ENCODE data around the gene ZSCAN1.

Gene ZSCAN1

DNA sequence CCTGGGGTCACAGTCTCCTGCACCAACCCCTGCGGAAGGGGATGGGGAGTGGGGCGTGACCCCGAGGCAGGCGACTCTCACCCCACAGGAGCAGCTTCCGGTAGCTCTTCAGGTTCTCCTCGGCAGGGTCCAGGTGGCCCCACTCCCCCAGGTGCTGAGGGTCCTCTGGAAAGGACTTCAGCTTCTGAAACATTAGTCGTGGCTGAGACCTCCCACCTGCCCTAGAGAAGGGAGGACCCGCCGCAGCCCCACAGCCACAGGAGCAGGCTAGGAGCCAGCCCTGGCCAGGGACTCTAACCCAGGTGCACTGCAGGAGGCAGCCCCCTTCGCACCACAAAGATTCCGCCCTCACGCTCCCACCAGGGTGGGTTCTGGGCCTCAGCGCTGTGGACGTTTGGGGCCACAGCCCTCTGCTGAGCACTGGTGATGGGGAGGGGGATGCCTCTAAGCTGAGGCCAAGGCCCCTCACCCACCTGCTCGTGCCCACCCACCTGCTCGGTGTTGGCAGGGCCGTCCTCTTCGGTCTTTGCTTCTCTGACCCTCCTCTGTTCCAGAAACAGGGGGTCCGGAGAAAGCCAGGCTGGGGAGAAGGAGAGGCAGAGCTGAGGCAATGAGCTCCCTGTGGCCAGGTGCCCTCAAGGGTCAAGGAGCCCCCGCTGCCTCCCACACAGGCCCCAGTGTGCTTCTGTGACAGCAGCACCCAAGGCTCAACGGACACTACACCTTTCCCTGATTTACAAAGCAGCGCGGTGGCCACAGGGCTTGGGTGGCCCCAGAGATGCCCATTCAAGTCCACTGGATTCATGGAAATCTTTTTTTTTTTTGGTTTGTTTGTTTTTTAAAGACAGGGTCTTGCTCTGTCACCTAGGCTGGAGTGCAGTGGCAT is 53.2 kb downstream of the ZSCAN1 start:
- DNase-seq, result no peak

DNA sequence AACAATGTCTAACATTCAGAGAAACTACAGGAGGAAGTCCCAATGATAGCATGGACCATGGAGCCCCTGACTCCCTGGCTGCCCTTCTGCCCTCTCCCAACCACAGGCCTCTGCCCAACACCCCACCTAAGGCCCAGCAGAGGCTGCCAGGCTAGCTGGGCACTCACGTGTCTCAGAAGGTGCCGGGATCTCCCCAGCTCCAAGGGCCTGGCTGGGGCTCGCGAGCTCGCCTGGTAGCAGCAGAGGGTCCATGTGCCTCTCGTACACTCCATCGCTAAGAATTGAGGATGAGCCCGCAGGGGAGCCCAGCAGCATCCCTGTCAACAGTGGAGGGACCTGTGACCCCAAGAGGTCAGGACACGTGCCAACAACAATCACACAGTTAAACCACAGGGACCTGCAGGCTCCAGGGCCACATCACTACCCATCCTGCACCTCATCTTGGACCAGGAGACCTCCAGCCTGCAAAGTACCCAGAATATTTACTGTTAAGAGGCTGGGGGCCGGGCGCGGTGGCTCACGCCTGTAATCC is 54.8 kb downstream of the ZSCAN1 start:
- no peak for DNase-seq

DNA sequence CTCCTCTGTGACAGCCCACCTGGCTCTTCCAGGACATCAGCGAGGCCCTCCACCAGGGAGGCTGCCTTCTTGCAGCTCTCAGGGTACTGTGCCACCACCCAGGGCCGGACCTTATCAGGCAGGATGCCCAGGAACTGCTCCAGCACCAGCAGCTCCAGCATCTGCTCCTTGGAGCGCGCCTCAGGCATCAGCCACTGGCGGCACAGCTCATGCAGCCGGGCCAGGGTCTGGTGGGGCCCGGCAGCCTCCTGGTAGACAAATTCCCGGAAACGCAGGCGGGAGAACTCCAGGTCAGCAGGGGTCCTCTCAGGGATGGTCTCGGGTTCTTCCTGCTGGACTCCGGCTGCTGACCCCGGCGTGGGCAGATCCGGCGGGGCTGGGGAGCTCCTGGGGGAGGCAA is 56.0 kb downstream of the ZSCAN1 start:
- no peak for DNase-seq

DNA sequence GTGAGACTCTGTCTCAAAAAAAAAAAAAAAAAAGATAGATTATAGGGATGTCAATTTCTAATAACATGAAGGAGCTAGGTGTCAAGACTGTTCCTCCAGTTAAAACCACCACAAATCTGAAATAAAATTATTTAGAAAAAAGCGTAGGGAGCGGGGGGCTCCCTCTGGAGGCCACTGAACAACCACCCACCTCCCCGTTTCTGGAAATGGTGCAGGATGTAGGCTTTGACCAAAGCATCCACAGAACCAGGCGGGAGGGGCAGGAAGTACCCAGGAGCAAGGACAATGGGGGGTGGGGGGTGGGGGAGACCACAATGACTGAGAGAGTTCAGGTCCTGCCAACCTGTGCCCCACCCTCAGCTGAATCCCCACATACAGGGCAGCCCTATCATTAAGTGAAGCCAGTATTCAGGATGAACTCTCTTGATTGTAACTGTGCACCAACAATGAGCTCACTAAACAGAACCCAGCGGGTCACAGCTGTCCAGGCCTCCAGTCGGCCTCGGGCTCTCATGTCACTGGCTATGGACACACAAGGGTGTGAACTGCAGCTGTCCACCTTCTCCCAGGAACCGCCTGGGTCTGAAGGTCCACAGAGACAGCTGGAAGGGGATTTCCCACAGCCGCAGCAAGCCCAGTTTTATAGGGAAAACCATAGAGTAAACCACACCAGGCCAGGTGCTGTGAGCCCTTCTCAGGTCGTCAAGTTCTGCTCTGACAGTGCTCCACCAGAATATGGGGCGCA is 57.6 kb downstream of the ZSCAN1 start:
- DNase-seq, result no peak

DNA sequence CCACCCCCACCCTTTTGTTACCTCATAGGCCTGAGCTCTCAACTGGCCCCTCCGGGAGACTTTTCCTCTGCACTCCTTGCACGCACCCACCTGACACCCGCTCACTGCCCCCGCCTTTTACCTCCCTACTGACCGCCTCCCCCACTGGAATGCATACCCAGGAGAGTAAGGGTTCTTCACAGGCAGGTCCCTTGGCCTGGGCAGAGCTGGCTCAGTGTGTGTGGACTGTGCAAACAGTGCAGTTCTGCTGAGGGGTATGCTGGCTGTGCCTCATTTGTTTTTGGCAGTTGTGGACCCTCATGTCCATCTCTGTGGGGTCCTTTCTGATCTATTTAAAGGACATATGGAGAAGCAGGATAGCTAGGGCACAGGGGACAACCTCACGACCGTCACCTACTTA is 59.2 kb downstream of the ZSCAN1 start:
- no peak for DNase-seq

DNA sequence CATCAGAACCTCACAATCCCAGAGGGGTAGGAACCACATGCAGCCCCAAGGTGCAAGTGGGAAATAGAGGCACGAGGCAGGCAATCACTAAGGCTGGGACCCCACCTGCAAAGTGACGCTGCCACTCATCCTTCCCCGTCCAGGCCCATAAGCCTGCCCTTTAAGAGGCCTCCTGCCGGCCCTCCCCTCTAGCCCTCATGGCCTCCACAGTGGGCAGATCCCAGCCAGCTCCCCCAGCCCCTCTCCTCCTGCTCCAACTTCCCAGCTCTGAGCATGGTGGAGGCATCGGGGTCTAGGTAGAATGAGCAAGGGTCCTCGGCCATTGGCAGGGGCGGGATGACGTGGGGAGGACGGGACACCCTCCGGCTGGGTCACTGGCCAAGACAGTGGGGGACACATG is 61.5 kb downstream of the ZSCAN1 start:
- no peak for DNase-seq

DNA sequence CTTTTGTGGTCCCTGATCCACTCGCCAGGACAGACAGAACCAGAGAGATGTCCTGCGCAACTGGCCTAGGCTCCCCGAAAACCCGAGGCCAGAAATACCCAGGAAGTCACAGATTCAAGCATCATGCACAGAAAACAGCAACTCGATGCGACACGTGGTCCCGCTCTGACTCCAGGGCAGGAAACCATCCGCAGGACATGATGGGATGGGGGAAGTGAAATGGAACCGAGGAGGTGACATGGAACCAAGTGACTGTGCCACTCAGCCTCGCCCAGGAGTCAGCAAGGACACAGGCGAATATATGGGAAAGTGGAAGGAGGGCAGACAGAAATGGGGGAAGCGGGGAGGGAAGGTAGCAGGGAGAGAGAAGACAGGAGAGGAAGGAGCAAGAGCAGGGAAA is 63.1 kb downstream of the ZSCAN1 start:
- no peak for DNase-seq

DNA sequence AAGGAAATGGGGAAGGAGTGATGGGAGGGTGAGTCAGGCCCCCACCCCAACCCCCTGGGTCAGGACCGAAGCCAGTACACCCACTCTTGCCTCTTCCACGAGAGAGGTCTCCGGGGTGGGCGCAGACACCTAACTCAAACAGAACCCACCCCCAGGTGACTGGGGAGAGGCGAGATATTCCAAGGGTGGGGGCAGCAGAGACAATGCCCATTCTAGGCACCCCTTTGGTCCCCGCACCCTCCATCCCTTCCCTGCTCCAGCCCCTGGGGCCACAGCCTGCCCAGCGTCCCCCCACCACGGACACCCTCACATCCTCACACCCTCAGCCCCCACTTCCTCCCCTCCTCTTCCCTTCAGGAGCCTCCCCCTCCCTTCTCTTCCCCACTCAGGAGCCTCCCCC is 63.5 kb downstream of the ZSCAN1 start:
- DNase-seq, result no peak

DNA sequence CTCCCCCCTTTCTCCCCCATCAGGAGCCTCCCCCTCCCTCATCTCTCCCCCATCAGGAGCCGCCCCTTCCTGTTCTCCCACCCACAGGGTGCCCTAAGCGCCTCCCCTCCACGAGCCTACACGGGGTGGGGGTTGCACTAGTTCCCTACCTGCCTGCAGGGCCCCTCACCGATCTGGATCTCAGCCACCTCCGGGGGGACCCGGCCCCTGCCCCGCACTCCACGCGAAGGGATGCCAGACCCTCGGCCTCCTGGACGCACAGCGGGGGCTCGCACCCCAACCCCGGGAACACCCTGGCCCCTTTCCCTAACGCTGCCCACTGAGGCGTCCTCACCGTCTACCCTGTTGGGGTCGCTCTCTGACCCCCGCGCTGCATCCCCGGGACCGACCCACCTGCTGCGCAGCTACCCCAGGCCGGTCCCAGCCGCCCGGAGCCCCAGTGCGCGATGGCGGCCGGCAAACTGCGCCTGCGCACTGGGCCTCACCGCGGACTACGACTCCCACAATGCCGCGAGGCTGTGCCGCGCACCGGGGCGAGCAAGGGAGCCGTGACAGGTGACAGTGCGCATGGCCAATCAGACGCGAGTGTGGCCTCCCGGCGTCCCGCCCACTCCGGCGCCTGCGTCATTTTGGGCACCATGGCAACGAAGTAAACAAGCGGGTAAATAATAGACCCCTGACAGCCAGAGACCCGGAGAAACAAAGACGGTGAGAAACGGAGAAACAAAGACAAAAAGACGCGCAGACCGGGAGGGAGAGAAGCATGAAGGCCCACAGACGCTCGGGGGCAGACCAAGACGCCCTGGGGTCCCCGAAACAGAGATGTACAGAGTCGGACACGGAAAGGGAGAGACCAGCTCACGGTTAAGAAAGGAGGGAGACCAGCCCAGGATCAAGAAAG is 64.2 kb downstream of the ZSCAN1 start, which contains the start of gene ZSCAN18:
TSS of gene ZSCAN18 (minus strand) at position 451 of the 901 bp plus-strand sequence. CDS start 7,964 bp downstream, outside the sequence.
- DNase-seq, result peak; percentile 71

DNA sequence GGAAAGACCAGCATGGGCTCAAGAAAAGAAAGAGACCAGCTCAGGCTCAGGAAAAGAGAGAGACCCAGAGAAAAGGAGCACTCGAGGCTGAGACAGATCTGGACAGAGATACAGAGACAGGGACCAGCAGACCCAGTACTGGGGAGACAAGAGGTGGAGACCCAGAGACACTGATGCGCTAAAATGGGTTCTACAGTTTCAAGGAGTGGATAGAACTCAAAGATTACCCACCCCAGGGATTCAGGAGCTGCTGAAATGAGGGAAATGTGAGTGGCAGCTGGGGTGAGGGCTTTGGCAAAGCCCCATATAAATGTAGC is 64.8 kb downstream of the ZSCAN1 start:
- no peak for DNase-seq

Measured in NCI-H2029 treated with DMSO at 0.1 percent for 48 hours (cell line).